Measurements from ENCODE around the gene PLOD1.
"Not testable (repeated sequence)": the region's sequence is repeated elsewhere in the genome, so short reads cannot be mapped to it uniquely, and the experiment has no call there.

The PLOD1 gene

DNA sequence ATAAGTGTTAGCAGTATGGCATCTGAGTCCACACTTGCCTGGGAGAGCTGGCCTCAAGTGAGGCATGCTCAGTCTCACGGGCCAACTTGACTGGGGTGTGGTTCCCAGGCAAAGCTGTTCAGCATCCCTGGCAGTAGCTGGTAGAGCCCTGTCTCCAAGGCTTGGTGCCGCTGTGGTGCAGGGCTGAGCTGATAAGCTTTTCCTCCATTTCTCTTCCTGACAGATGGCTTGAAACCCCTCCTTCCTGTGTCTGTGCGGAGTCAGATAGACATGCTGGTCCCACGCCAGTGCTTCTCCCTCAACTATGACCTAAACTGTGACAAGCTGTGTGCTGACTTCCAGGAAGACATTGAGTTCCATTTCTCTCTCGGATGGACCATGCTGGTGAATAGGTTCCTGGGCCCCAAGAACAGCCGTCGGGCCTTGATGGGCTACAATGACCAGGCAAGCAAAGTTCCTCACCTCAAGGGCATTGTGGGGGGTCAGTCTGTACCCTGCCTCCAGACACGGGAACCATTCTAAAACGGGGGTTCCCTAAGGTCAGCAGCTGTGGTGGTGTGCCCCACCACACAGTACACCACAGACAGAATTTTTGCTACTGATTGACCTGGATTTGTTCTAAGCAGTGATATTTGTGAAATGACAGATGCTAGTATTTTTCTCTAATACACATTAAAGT, 71.1 kb downstream of the PLOD1 start:
- no peak for DNase-seq (ENCODE audit: low read depth, low spot score)

DNA sequence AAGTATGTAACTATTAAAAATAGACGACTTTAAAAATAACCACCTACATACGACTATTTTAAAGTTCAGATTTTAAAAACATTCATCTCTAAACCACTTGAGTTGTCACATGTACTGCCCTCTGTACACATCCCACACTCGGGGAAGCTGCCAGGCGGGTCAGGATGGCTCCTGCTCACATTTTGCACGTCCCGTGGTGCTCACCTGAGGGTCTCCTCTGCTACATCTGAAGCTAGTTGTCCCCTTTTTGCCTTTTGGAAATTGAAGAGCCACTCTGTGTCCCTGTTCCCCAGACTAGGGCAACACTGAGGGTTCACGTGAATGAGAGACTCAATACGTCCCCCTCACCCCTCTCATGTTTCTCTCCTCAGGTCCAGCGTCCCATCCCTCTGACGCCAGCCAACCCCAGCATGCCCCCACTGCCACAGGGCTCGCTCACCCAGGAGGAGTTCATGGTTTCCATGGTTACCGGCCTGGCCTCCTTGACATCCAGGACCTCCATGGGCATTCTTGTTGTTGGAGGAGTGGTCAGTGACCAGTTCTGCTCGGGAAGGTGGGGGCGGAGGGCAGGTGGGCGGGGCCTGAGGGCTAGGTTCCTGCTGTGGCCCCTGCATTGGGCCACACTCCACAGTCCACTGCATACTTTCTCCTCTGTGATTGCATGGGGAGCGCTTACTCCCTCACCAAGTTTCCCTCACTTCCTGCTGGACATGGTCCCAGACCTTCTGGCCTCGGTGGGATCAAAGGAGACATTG, 71.8 kb downstream of the PLOD1 start:
- DNase-seq (ENCODE audit: low read depth, low spot score): no peak

GRCh38 chr1:12007204-12007603, 72.7 kb downstream of the PLOD1 start:
- no peak for DNase-seq (ENCODE audit: low read depth, low spot score)

DNA sequence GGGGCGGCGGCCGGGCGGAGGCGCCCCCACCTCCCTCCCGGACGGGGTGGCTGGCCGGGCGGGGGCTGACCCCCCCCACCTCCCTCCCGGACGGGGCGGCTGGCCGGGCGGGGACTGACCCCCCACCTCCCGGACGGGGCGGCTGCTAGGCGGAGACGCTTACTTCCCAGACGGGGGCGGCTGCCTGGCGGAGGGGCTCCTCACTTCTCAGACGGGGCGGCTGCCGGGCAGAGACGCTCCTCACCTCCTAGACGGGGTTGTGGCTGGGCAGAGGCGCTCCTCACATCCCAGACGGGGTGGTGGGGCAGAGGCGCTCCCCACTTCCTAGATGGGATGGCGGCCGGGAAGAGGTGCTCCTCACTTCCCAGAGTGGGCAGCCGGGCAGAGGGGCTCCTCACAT, 73.8 kb downstream of the PLOD1 start:
- not testable (repeated sequence) for DNase-seq (ENCODE audit: low read depth, low spot score)

GRCh38 chr1:12009318-12009947, 74.9 kb downstream of the PLOD1 start:
- DNase-seq (ENCODE audit: low read depth, low spot score): no peak

GRCh38 chr1:12010746-12011570, 76.4 kb downstream of the PLOD1 start:
- no peak for DNase-seq (ENCODE audit: low read depth, low spot score)

- no peak for DNase-seq (ENCODE audit: low read depth, low spot score)
These were observed 77.5 kb downstream of the PLOD1 start for GRCh38 chr1:12011998-12012397.

GRCh38 chr1:12012560-12013316, 78.2 kb downstream of the PLOD1 start:
- no peak for DNase-seq (ENCODE audit: low read depth, low spot score)

DNA sequence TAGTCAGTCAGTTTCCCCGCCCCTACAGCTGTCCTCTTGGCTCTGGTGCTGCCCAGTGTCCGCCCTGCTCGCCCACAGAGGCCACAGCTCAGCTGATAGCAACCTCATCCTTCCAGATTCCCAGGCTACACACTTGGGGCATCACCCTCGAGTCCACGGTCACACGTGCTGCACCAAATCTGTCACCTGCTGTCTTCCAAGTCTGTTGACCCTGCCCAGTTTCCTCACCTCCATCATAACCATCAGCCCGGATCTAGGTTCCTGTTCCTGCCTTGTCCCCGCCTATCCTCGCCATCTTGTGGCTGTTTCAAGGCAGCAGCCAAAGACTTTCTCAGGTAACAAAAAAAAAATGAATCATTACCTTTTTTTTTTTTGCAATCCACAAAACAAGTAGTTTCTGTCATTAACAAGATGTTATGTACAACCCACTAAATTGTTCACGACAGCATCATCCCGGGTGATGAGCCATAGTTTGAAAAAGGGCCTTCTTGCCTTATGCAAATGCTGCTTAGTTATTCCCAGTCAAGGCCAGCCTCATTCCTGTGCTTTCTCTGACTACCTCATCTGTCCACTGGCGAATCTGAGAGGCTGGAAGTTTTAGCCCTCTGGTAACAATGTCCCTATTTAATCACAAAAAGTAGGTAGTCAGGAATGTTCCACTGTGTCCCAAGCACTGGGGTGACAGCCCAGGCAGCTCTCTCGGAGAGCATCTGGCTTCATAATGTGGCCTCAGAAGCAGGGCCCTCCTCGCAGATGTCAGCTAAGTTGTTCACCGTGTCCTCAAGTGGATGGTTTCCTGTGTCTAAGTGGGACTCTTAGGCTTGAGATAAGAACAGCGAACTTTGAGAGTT, 79.8 kb downstream of the PLOD1 start:
- DNase-seq (ENCODE audit: low read depth, low spot score): no peak

GRCh38 chr1:12015001-12015491, 80.5 kb downstream of the PLOD1 start:
- no peak for DNase-seq (ENCODE audit: low read depth, low spot score)

DNA sequence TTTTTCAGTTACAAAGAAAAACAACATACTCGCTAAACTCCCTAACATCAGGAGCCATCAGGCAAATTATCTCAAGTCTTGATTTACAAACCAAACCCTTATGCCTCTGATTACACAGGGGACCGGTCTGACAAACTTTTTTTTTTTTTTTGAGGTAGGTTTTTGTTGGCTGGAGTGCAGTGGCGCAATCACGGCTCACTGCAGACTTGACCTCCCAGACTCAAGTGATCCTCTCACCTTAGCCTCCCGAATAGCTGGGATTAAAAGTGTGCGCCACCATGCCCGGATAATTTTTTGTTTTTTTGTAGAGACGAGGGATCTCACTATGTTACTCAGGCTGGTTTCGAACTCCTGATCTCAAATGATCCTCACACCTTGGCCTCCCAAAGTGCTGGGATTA, 81.0 kb downstream of the PLOD1 start:
- no peak for DNase-seq (ENCODE audit: low read depth, low spot score)

DNA sequence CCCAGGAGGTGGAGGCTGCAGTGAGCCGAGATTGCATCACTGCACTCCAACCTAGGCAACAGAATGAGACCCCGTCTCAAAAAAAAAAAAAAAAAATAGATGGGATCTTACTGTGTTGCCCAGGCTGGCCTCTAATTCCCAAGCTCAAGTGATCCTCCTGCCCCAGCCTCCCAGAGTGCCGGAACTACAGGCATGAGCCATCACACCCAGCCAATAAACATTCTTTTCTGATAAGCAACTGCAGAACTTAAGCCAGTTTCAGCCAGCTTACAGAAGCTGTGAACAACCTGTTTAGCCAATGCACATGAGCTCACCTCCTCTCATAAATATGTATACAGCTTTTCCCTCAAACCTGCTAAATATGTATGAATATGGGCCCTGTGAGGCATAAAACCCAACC, 81.7 kb downstream of the PLOD1 start:
- no peak for DNase-seq (ENCODE audit: low read depth, low spot score)

- no peak for DNase-seq (ENCODE audit: low read depth, low spot score)
These were observed 85.5 kb downstream of the PLOD1 start for GRCh38 chr1:12019858-12020509.

DNA sequence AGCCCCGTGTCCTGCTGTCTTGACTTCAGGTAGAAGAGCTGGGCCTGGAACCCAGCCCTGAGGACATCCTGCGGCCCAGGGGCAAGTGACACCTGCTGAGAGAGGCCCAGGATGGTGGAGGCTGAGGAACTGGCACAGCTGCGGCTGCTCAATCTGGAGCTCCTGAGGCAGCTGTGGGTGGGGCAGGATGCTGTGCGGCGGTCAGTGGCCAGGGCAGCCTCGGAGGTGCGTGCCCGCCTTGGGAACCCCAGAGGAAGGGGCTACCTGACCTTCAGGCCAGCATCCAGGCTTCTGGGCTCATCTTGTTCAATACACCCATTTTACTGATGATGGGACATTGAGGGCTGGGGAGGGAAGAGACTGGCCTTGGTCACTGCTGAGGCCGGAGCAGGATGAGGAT, 87.1 kb downstream of the PLOD1 start:
- DNase-seq (ENCODE audit: low read depth, low spot score): no peak

GRCh38 chr1:12022036-12022435, 87.5 kb downstream of the PLOD1 start:
- no peak for DNase-seq (ENCODE audit: low read depth, low spot score)

All from activated CD4-positive, CD25-positive, alpha-beta regulatory T cell treated with anti-CD3 and anti-CD28 coated beads, Interleukin-2, amount 50 U/mL, for 16 hours (primary cell).